Activated CD8-positive, alpha-beta T cell treated with anti-CD3 and anti-CD28 coated beads for 36 hours (primary cell): ENCODE measurements around the gene GPER1. TPM values are rescaled to one million over a fixed set of nuclear protein-coding genes. Genes with fewer than 3 reads are reported as not detected.

Experiments
- ATAC-seq: fragments of 200-7000 bp; cut with Tn5 transposase; one replicate; pipeline ENCODE4 v1.10.0; 2021; ENCODE audit warnings: mild to moderate bottlenecking, moderate library complexity
- CTCF ChIA-PET: fragments of 350-600 bp; sonication (Branson Sonifier 250); formaldehyde crosslinking; loops from one replicate; lab custom pipeline; 2021; ENCODE audit warnings: antibody characterized with exemption; lab: Charles Lee
- POLR2A ChIA-PET: fragments of 350-600 bp; sonication (Branson Sonifier 250); formaldehyde crosslinking; loops from one replicate; lab custom pipeline; 2021; ENCODE audit warnings: antibody characterized with exemption; lab: Charles Lee
- DNase-seq: peaks from one replicate; pipeline ENCODE4 v3.0.0-alpha.2; 2020
- H3K27ac Mint-ChIP-seq: one replicate; pipeline ENCODE4 v1.8.0; 2021; ENCODE audit warnings: mild to moderate bottlenecking, mixed read lengths
- H3K27me3 Mint-ChIP-seq: one replicate; pipeline ENCODE4 v1.8.0; 2021; ENCODE audit warnings: mixed read lengths
- H3K36me3 Mint-ChIP-seq: one replicate; pipeline ENCODE4 v1.8.0; 2021; ENCODE audit warnings: low read depth, mixed read lengths
- H3K4me1 Mint-ChIP-seq: one replicate; pipeline ENCODE4 v1.8.0; 2021; ENCODE audit warnings: low read depth, mixed read lengths
- H3K4me3 Mint-ChIP-seq: one replicate; pipeline ENCODE4 v1.8.0; 2021; ENCODE audit warnings: mild to moderate bottlenecking, moderate library complexity, mixed read lengths
- H3K9me3 Mint-ChIP-seq: one replicate; pipeline ENCODE4 v1.8.0; 2021; ENCODE audit warnings: mixed read lengths
- CTCF ChIP-seq: fragments of 200-600 bp; IDR thresholded peaks from one replicate; pipeline ENCODE4 v1.8.0; 2022; ENCODE audit warnings: antibody characterized with exemption, mild to moderate bottlenecking
- intact Hi-C: fragments of 100-400 bp; cut with micrococcal nuclease; formaldehyde crosslinking; loops from one replicate; pipeline ENCODE4 v1.10.0; 2022
- total RNA-seq, 2 experiments: library from RNA; stranded (reverse); gene quantifications; one replicate each; pipeline ENCODE4 v1.2.3, GENCODE V29; 2021

GPER1 gene
- total RNA-seq, 2 experiments from 2014 or later, result 0.16 to 0.18 TPM

GRCh38 chr7:1093502-1093843 lies 5.6 kb downstream of the GPER1 start:
- Mint-ChIP-seq H3K27me3 (no peaks in the 10 kb centered on the region), H3K9me3 (no peaks in the 10 kb centered on the region), H3K4me1 (peaks cover 2% of the 10 kb centered on the region), H3K27ac (no peak overlapping the region), H3K4me3 (no peak overlapping the region), H3K36me3 (peaks cover 11% of the 10 kb centered on the region)
- no peak for DNase-seq
- ChIA-PET CTCF (interaction anchor here (0.9 kb wide), 1 partner anchor 32 kb away, joined by 3 read pairs; no protein-coding TSS in a partner anchor), POLR2A (no interaction called here)
- TF ChIP-seq CTCF, result no peak
- intact Hi-C loops, result no loop called here
- ATAC-seq, result no peak

GRCh38 chr7:1093916-1094508 lies 6.1 kb downstream of the GPER1 start:
- TF ChIP-seq CTCF, result no peak
- DNase-seq (no peak), ATAC-seq (no peak)
- H3K4me1 Mint-ChIP-seq, result no peaks in the 10 kb centered on the region
- ChIA-PET CTCF (interaction anchor here (0.9 to 1.0 kb wide), 2 partner anchors 8 to 31 kb away, joined by 3 read pairs; no protein-coding TSS in a partner anchor), POLR2A (no interaction called here)
- peaks cover 12% of the 10 kb centered on the region for H3K36me3 Mint-ChIP-seq
- intact Hi-C loops, result no loop called here
- H3K27ac Mint-ChIP-seq, result no peak overlapping the region
- no peak overlapping the region for H3K4me3 Mint-ChIP-seq
- no peaks in the 10 kb centered on the region for H3K9me3 Mint-ChIP-seq
- H3K27me3 Mint-ChIP-seq, result no peaks in the 10 kb centered on the region

GRCh38 chr7:1094870-1095269 lies 7.0 kb downstream of the GPER1 start:
- DNase-seq, result no peak
- peaks cover 12% of the 10 kb centered on the region for H3K36me3 Mint-ChIP-seq
- H3K4me1 Mint-ChIP-seq, result no peaks in the 10 kb centered on the region
- intact Hi-C loops, result no loop called here
- no peak for ATAC-seq
- CTCF ChIA-PET, result interaction anchor here (1.0 kb wide), 1 partner anchor 9 kb away, joined by 3 read pairs; no protein-coding TSS in a partner anchor
- POLR2A ChIA-PET, result interaction anchor here (1.0 kb wide), 1 partner anchor 37 kb away, joined by 4 read pairs; no protein-coding TSS in a partner anchor
- no peaks in the 10 kb centered on the region for H3K27me3 Mint-ChIP-seq
- no peaks in the 10 kb centered on the region for H3K9me3 Mint-ChIP-seq
- H3K27ac Mint-ChIP-seq, result no peak overlapping the region
- no peak for TF ChIP-seq CTCF
- no peak overlapping the region for H3K4me3 Mint-ChIP-seq

- intact Hi-C loops, result no loop called here
- H3K9me3 Mint-ChIP-seq, result no peaks in the 10 kb centered on the region
- H3K27me3 Mint-ChIP-seq, result no peaks in the 10 kb centered on the region
- ChIA-PET CTCF (interaction anchor here (1.4 to 1.9 kb wide), 2 partner anchors 9 to 30 kb away, joined by 4 to 6 read pairs; no protein-coding TSS in a partner anchor), POLR2A (interaction anchor here (1.0 kb wide), 1 partner anchor 36 kb away, joined by 4 read pairs; no protein-coding TSS in a partner anchor)
- ATAC-seq, result no peak
- peaks cover 12% of the 10 kb centered on the region for H3K36me3 Mint-ChIP-seq
- TF ChIP-seq CTCF, result no peak
- H3K4me3 Mint-ChIP-seq, result no peak overlapping the region
- H3K4me1 Mint-ChIP-seq, result no peaks in the 10 kb centered on the region
- DNase-seq, result no peak
- H3K27ac Mint-ChIP-seq, result no peak overlapping the region
These were observed 7.8 kb downstream of the GPER1 start for GRCh38 chr7:1095621-1096155.
